GM18868 (cell line): ENCODE measurements around the gene PARP9.

Experiments used
- ATAC-seq: cut with Tn5 transposase; IDR thresholded peaks from one replicate; pipeline ENCODE4 v1.9.1; 2021; ENCODE audit warnings: mild to moderate bottlenecking, moderate library complexity; ENCODE audit not compliant: unreplicated experiment

The PARP9 gene

GRCh38 chr3:122493296-122493695 lies 70.8 kb downstream of the PARP9 start:
- ATAC-seq: no peak

DNA sequence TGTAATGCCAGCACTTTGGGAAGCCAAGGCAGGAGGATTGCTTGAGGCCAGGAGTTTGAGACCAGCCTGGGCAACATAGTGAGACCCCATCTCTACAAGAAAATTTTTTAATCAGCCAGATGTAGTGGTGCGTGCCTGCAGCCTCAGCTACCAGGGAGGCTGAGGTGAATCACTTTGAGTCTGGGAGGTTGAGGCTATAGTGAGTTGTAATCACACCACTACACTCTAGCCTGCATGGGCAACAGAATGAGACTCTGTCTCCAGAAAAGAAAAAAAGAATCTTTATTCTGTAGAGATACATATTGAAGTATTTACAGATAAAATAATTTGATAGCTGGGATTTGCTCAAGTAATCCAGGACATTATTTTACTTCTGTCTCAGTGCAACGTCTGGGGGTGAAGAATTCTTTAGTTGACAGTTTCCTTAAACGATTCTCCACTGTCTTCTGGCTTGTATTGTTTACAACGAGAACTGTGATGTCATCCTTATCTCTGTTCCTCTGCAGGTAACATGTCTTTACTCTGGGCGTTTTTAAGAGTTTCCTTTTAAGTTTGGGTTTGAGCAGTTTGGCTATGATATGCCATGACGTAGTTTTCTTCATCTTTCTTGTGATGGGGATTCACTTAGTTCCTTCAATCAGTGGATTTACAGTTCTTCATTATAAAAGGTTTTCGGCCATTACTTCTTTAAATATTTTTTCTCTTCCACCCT lies 75.7 kb downstream of the PARP9 start:
- no peak for ATAC-seq

DNA sequence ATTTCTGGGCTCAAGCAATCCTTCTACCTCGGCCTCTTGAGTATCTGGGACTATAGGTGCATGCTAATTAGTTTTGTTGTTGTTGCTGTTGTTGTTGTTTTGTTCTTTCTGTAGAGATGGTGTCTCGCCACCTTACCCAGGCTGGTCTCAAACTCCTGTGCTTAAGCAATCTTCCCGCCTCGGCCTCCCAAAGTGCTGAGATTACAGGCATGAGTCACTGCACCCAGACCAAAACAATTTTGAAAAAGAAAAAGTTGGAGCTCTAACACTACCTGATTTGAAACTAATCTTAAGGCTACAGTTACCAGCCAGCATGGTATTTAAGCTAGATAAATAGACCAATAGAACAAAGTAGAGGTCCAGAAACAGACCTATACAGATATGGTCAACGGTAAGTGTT lies 79.1 kb downstream of the PARP9 start:
- no peak for ATAC-seq

DNA sequence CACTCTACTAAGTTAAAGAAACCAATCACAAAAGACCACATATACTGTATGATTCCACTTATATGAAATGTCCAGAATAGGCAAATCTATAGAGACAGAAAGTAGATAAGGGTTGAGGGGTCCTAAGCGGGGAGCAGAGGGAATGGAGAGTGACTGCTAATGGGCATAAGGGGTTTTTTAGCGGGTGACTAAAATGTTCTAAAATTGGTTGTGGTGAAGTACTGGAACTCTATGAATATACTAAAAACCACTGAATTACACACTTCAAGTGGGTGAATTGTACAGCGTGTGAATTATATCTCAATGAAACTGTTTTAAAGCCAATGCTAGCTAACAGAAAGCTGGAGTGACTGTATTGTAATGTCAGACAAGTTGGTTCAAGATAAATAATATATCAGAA lies 82.7 kb downstream of the PARP9 start:
- ATAC-seq: no peak
